Measurements from ENCODE around the gene PSMD2. TPM values are rescaled to one million over a fixed set of nuclear protein-coding genes. Genes with fewer than 3 reads are reported as not detected.

The PSMD2 gene
- total RNA-seq, 1 experiment from 2014 or later, result 359 TPM

DNA sequence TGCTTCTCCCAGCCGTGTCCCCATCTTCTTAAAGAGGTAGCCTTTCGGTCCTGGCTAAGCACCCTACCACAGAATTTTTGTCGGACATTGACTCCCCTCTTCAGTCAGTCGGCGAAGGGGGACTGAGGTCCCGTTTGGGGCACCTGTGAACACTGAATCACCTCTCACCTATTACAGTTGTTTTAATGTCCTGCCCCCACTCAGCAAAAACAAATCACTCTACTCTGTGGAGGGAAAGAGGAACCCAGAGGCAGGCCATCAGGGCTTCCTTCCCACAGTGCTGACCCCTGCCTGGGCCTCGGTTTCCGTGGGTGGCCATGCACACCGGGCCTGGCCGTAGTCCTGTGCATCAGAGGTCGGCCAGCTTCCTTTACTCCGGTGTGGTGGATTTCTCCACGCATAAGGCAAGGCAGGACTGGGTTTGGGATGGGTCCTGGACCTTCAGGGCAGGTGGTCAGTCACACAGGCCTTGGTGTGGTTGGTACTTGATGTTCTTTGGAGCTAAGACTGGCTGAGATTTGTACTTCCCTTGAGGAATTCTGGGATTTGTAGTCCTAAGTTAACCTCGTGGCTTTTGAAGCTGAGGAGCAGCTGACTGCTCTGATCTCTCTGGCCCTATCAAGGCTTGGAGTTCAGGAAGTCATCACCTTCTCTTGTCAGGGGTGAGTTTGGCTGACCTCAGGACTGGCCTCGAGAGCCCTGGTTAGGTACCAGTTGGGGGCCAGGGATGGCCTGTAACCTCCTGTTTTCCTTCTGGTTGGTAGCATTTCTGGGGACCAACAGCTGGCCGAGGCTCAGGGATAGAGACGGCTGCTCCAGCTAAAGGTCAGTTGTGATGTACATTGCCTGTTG, 37.7 kb downstream of the PSMD2 start:
- Mint-ChIP-seq H3K36me3 (peaks cover 34% of the 10 kb centered on the region), H3K4me1 (peaks cover 40% of the 10 kb centered on the region), H3K4me3 (peak overlapping the region; percentile 92), H3K9me3 (no peaks in the 10 kb centered on the region), H3K27ac (peak overlapping the region; percentile 93), H3K27me3 (ENCODE audit: low read depth) (no peaks in the 10 kb centered on the region)
- no peak for DNase-seq (ENCODE audit: low spot score)
- peak; percentile 6 for ATAC-seq
- ChIA-PET CTCF (interaction anchor here (1.1 to 2.4 kb wide), 4 partner anchors 9 to 35 kb away, joined by 3 to 25 read pairs (median 10); no protein-coding TSS in a partner anchor), POLR2A (interaction anchor here (1.0 to 1.3 kb wide), 5 partner anchors 9 to 189 kb away, joined by 3 to 6 read pairs (median 3); partner anchors contain the start of genes CLCN2 and POLR2H)
- TF ChIP-seq MAX (CRISPR knock-in tag; IDR thresholded peaks at IDR 0.05) (0 out of 2 replicates have a peak, but pooled peaks have one; percentile 15), MLX (CRISPR knock-in tag; IDR thresholded peaks at IDR 0.05) (no peak), TP53 (CRISPR knock-in tag; IDR thresholded peaks at IDR 0.05) (no peak)
- TF ChIP-seq, protein P1, sequence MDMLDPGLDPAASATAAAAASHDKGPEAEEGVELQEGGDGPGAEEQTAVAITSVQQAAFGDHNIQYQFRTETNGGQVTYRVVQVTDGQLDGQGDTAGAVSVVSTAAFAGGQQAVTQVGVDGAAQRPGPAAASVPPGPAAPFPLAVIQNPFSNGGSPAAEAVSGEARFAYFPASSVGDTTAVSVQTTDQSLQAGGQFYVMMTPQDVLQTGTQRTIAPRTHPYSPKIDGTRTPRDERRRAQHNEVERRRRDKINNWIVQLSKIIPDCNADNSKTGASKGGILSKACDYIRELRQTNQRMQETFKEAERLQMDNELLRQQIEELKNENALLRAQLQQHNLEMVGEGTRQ (CRISPR knock-in tag; IDR thresholded peaks at IDR 0.05), result 0 out of 2 replicates have a peak, but pooled peaks have one; percentile 19

DNA sequence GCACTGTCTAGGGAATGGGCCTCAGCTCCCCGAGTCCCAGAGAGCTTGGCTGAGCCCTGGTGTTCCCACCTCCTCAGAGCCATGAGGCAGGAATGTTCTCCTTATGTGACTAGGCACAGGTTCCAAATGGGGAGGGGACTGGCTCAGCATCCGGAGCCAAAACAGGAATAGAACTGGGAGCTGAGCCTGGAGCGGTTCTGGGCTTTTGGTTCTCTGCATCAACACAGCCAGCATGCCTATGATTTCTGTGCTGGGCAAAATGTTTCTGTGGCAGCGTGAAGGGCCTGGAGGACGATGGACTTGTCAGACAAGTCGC, 38.3 kb downstream of the PSMD2 start, which contains the start of gene FAM131A:
TSS of gene FAM131A (plus strand) at position 202 of the 316 bp plus-strand sequence. CDS start at position 233, 31 bp downstream.
- CTCF ChIA-PET, result interaction anchor here (1.1 to 2.5 kb wide), 5 partner anchors 8 to 35 kb away, joined by 3 to 25 read pairs (median 11); no protein-coding TSS in a partner anchor
- ATAC-seq, result no peak
- DNase-seq (ENCODE audit: low spot score), result no peak
- no peaks in the 10 kb centered on the region for H3K27me3 Mint-ChIP-seq (ENCODE audit: low read depth)
- H3K9me3 Mint-ChIP-seq, result no peaks in the 10 kb centered on the region
- H3K4me3 Mint-ChIP-seq, result peak within 1 kb of the TSS; percentile 92
- POLR2A ChIA-PET, result interaction anchor here (1.0 to 1.3 kb wide), 5 partner anchors 8 to 189 kb away, joined by 3 to 6 read pairs (median 3); partner anchors contain the start of genes CLCN2 and POLR2H
- H3K4me1 Mint-ChIP-seq, result peaks cover 40% of the 10 kb centered on the region
- no peak for TF ChIP-seq NR2C2 (CRISPR knock-in tag; IDR thresholded peaks at IDR 0.05)
- TF ChIP-seq ZNF263 (CRISPR knock-in tag; IDR thresholded peaks at IDR 0.05; ENCODE audit: low read depth), result no peak
- TF ChIP-seq NFE2L1 (CRISPR knock-in tag; IDR thresholded peaks at IDR 0.05), result no peak
- TF ChIP-seq, protein P2, sequence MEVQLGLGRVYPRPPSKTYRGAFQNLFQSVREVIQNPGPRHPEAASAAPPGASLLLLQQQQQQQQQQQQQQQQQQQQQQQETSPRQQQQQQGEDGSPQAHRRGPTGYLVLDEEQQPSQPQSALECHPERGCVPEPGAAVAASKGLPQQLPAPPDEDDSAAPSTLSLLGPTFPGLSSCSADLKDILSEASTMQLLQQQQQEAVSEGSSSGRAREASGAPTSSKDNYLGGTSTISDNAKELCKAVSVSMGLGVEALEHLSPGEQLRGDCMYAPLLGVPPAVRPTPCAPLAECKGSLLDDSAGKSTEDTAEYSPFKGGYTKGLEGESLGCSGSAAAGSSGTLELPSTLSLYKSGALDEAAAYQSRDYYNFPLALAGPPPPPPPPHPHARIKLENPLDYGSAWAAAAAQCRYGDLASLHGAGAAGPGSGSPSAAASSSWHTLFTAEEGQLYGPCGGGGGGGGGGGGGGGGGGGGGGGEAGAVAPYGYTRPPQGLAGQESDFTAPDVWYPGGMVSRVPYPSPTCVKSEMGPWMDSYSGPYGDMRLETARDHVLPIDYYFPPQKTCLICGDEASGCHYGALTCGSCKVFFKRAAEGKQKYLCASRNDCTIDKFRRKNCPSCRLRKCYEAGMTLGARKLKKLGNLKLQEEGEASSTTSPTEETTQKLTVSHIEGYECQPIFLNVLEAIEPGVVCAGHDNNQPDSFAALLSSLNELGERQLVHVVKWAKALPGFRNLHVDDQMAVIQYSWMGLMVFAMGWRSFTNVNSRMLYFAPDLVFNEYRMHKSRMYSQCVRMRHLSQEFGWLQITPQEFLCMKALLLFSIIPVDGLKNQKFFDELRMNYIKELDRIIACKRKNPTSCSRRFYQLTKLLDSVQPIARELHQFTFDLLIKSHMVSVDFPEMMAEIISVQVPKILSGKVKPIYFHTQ (CRISPR knock-in tag; IDR thresholded peaks at IDR 0.05), result no peak
- TF ChIP-seq FOXJ3 (CRISPR knock-in tag; IDR thresholded peaks at IDR 0.05; ENCODE audit: borderline replicate concordance), result no peak
- no peak for TF ChIP-seq TP53 (CRISPR knock-in tag; IDR thresholded peaks at IDR 0.05)
- peaks cover 28% of the 10 kb centered on the region for H3K36me3 Mint-ChIP-seq
- peak within 1 kb of the TSS; percentile 93 for H3K27ac Mint-ChIP-seq

DNA sequence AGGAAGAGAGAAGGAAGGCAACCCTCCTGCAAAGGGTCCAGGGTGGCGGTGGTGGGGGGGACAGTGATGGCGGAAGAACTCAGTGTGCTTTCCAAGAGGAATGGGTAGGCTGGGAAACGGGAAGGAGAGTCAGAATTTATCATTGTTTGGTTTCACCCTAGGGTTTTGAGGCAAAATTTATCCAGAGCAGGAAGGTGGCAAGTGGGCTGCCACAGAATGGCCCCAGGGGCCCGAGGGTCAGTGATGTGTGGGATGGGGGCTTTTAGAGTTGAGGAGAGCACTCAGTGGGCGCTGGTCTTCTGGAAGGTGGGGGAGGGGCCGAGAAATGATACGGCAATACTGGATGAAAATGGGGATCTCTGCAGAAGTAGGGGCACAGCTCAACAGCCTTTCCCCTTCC, 38.9 kb downstream of the PSMD2 start:
- DNase-seq (ENCODE audit: low spot score), result no peak
- H3K36me3 Mint-ChIP-seq, result peaks cover 26% of the 10 kb centered on the region
- H3K4me3 Mint-ChIP-seq, result peak overlapping the region; percentile 92
- H3K27me3 Mint-ChIP-seq (ENCODE audit: low read depth), result no peaks in the 10 kb centered on the region
- H3K27ac Mint-ChIP-seq, result peak overlapping the region; percentile 69
- peaks cover 40% of the 10 kb centered on the region for H3K4me1 Mint-ChIP-seq
- POLR2A ChIA-PET, result interaction anchor here (1.6 kb wide), 1 partner anchor 23 kb away, joined by 13 read pairs; the partner anchor contains the start of genes CLCN2 and POLR2H
- no peaks in the 10 kb centered on the region for H3K9me3 Mint-ChIP-seq
- ATAC-seq, result no peak
- CTCF ChIA-PET, result interaction anchor here (0.9 to 2.5 kb wide), 11 partner anchors 8 to 202 kb away, joined by 3 to 25 read pairs (median 8); partner anchors contain the start of genes CLCN2 and POLR2H
- TF ChIP-seq ATF6 (CRISPR knock-in tag; IDR thresholded peaks at IDR 0.05) (no peak), ZBTB21 (CRISPR knock-in tag; IDR thresholded peaks at IDR 0.05; ENCODE audit: borderline replicate concordance) (no peak), GTF2I (CRISPR knock-in tag; conservative IDR thresholded peaks at IDR 0.05) (no peak), KAT7 (CRISPR knock-in tag; IDR thresholded peaks at IDR 0.05; ENCODE audit: borderline replicate concordance) (no peak), RELA (CRISPR knock-in tag; IDR thresholded peaks at IDR 0.05; ENCODE audit: borderline replicate concordance) (no peak), CREM (CRISPR knock-in tag; IDR thresholded peaks at IDR 0.05) (no peak), NFE2L1 (CRISPR knock-in tag; IDR thresholded peaks at IDR 0.05) (no peak), ATF2 (CRISPR knock-in tag; IDR thresholded peaks at IDR 0.05; ENCODE audit: borderline replicate concordance, low read depth) (no peak), ZNF671 (CRISPR knock-in tag; IDR thresholded peaks at IDR 0.05) (no peak)
- TF ChIP-seq, protein P3, sequence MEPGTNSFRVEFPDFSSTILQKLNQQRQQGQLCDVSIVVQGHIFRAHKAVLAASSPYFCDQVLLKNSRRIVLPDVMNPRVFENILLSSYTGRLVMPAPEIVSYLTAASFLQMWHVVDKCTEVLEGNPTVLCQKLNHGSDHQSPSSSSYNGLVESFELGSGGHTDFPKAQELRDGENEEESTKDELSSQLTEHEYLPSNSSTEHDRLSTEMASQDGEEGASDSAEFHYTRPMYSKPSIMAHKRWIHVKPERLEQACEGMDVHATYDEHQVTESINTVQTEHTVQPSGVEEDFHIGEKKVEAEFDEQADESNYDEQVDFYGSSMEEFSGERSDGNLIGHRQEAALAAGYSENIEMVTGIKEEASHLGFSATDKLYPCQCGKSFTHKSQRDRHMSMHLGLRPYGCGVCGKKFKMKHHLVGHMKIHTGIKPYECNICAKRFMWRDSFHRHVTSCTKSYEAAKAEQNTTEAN (CRISPR knock-in tag; IDR thresholded peaks at IDR 0.05), result no peak

Measured in WTC11 (cell line).